GM19351 (cell line): ENCODE data around the gene EML6.

Source experiments
- ATAC-seq: cut with Tn5 transposase; IDR thresholded peaks from one replicate; pipeline ENCODE4 v1.9.1; 2021; ENCODE audit warnings: mild to moderate bottlenecking, moderate library complexity; ENCODE audit not compliant: unreplicated experiment

The EML6 gene

DNA sequence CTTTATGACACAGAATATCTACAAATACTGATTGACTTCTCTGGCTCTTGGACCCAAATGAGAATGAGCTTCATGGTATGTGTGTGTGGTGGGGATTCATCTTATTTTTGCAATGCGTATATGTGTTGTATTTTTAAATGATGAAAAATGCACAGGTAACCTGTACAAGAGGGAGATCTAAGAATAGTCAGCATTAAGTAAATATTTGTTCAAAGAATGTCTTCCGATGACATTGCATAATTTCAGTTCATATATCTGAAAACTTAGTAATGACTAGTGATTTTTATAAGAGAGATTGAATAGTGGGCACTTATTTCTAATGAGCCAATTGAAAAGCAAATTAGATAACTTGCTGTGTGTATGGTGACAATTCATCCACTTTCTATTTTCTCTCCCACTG, 66.4 kb downstream of the EML6 start:
- no peak for ATAC-seq

DNA sequence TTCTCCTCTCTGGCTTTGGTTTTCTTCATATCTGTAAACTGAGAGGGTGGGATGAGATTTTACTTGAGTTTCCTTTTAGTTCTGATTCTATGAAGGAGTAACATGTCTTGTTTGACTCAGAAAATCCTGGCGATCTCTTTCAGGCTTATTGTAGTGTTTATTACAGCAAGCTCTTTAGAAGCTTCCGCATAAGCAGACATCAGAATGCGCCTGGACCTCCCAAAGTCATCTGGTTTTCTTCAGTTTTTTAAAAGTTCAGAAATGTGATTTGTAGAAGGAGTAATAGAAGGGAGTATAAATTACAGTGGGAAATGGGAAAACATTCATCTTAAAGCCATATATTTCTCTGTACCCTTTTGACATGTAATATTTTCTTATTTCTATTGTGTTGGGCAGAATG, 68.4 kb downstream of the EML6 start:
- no peak for ATAC-seq

DNA sequence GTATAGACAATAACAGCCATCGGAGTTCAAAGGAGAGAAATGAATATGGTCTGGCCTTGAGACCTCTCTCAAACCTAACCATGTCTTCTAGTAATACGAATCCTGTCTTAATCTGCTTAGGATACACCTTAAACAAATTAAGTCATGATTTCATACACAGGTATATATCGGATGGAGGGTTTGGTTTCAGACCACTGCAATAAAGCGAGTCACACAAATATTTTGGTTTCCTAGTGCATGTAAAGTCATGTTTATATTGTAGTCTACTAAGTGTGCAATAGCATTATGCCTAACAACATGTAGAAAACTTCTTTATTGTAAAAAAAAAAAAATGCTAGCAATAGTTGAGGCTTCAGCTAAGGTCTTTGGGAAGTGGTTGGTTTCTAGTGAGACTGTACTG, 73.8 kb downstream of the EML6 start:
- no peak for ATAC-seq

GRCh38 chr2:54801352-54801751, 77.9 kb downstream of the EML6 start:
- ATAC-seq = no peak

DNA sequence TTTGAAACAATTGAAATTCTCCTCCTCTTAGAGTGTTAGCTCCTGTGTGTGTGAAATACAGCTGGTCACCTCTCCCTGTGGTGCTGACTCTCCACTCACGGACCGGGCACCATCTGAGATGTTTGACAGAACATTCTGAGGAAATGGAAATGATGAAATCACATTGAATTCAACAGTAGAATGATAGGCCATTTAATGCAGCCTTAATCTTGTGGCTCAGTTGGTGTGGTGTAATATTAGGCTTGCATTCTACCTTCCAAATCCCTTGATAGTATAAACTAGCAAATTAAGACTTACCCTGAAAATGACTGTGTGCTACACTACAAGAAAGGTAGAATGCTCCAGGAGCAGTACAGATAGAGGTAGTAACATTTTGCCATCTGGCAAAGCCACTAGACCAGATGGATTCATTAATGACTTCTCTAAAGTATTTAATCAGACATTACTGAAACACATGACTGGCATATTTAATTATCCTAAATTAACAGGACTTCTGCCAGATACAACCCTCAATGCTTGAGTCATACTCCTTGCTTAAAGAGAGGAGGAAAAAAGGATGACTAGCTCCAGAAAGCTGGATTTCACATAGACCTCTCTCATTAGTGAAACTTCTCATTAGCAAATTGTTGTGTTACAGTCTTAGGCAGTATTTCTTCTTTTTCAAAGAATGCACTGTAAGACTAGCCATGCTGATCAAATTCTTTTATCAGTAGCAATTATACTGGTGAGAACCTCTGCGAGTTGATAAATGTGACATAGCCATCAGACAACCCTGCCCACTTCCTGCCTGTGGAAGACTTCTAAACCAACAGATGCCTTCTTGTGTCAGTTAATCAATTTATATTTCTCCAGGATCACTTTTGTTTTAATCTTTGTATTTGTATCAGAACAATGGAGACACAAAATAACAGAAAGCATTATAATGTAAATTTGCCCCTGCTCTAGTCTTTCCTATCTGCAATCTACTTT, 80.6 kb downstream of the EML6 start:
- no peak for ATAC-seq

DNA sequence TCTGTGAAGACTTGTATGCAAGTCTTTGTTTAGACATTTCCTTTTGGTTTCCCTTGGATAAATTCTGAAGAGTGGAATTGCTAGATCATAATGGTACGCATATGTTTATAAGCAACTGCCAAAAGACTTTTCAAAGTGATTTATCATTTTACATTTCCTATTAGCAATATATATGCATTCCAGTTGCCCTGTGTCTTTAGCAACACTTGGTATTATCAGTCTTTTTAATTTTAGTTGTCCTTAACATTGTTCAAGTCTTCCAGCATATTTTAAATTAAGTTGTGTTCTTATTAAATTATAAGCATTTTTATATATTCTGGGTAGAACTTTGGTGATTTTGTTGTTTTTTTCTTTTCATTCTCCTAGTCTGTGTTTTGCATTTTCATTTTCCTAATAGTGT, 81.8 kb downstream of the EML6 start:
- ATAC-seq = no peak

GRCh38 chr2:54806975-54807374, 83.5 kb downstream of the EML6 start:
- no peak for ATAC-seq

GRCh38 chr2:54808661-54809060, 85.2 kb downstream of the EML6 start:
- no peak for ATAC-seq

DNA sequence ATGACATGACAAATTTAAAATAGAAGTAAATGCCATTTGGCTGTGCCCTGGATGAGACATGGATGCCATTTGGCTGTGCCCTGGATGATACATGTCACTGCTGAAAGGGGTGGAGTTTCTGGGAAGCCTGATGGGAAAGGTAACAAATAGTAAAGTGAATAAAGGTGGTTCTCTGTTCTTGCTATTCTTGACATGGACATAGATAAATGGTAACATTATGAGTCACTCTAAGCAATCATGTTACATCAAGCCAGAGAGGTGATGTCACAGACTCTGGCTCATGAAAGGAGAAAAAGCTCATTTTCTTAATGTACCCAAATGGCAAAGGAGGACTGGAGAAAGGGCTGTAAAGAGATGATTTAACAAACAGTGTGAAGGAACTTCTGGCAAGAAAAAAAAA, 86.4 kb downstream of the EML6 start:
- no peak for ATAC-seq

DNA sequence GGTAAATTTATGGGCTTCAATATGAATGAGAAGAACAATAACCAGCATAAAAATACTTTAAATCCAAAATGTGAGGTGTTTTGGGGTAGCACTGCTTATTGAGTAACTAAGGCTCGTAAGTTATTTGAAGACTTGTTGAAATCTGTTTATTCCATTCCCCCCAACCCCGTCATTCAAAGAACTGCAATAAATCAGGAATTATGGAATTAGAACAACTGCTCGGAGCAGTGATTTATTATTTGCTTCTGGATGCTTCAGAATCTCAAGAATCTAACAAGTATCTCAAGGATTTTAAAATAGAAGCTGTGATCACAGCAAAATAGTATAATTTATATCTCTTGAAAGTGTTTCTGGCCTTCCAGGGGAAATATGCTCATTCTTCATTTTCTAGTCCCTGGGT, 86.8 kb downstream of the EML6 start:
- ATAC-seq = no peak

GRCh38 chr2:54813584-54813983, 90.1 kb downstream of the EML6 start:
- no peak for ATAC-seq

- ATAC-seq = no peak
These were observed 91.1 kb downstream of the EML6 start for GRCh38 chr2:54814389-54815147.

GRCh38 chr2:54815148-54815539, 91.7 kb downstream of the EML6 start:
- no peak for ATAC-seq

DNA sequence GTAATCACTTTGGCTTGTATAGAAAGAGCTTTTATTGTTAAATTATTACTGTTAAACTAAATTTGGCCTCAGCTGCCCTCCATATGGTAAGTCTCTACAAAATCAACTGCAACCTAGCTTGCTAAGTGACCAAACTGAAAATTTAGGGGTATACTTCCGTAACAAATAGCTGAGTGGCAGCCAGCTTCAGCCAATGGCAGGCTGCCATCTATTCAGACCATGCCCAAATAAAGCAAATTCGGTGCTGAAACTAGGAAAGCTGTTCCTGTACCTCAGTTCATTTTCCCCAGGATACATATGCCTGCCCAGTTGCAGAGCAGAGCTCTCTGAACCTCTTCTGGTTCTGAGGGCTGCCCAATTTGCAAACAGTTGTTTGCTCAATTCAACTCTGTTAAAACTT, 94.8 kb downstream of the EML6 start:
- no peak for ATAC-seq

- ATAC-seq = no peak
These were observed 97.1 kb downstream of the EML6 start for GRCh38 chr2:54820558-54820957.

DNA sequence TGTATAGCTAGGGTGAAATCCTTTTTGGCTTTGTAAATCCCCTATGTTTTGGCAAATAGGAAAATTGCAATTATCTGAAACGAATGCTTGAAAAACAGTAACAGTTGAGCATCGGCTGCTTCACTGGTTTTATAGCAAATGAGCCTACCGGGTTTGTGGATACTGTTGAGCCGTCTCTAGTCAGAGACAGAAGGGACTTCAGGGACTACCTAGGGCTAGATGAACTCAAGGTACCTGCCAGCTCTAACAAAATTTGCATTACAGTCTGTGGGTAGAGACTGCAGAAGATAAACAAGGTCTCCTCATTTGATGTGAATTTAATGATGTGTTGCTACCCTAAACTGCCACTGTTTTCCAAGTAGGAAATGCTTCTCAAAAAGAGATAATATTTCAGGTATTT, 101.1 kb downstream of the EML6 start:
- ATAC-seq = no peak

GRCh38 chr2:54830546-54830945, 107.1 kb downstream of the EML6 start:
- ATAC-seq = no peak

DNA sequence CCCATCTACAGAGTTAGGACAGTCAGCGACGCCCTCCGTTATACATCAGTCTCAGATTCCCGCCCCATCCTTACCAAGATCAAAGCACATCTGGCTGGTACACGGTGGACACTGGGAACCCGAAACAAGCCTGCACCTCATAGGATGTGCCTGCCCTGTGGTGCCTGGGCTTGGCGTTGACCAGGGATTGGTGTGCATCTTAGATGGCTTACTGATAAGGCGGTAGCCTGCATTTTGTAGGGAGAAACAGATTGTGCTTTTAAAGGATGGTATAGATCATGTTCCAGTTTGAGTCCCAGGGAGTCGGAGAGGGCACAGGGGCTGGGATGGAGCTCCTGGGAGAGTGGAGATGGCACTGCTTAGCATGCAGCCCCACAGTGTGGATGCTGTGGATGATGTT, 108.0 kb downstream of the EML6 start:
- ATAC-seq = no peak

GRCh38 chr2:54834721-54835120, 111.3 kb downstream of the EML6 start:
- ATAC-seq = no peak

DNA sequence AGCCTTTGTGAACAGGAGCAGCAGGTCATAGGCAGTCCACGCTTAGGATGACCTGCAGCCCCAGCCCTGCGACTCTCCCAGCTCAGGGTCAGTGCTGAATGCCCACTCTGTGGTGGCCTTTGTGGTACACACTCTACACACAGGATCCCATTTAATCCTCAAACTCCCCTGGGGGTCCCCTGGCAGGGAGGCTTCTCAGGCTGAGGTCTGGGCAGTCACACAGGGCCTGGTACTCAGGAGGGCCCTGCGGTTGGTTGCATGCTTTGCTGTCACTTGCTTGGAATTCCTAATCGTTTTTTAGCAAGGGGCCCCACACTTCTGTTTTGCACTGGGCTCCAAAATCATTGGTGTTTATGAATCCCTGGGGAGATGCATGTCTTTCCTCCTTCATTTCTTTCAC, 113.0 kb downstream of the EML6 start:
- ATAC-seq = no peak

DNA sequence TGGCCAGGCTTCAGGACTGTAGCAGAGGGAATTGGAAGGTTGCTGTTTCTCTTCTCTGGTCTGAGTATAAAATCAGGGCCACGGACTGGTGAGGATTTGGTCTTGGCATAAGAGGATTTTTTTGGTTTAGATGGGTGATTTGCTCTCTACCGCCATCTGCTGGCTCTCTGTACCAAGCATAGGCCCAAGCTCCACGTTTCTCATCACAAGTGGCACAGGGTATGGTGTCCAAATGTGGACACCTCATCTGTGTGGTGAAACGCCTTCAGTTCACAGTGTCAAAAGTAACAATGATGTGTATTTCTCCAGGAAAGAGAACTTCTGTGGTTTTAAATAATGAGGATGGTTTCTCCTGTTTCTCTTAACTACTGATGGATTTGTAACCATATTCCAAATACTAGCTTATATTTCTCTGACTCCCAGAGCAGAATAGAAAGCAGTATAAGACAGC, 115.1 kb downstream of the EML6 start:
- ATAC-seq = peak; percentile 93
